CMK (cell line): ENCODE data around the gene DCP1A.
A peak's percentile ranks its signal among the peaks of the same experiment; 100 is the strongest.
"Not testable (repeated sequence)": the region's sequence is repeated elsewhere in the genome, so short reads cannot be mapped to it uniquely, and the experiment has no call there.

Experiments
- DNase-seq: peaks from one replicate; pipeline ENCODE4 v3.0.0-alpha.2; 2010; ENCODE audit warnings: low read depth

The DCP1A gene

DNA sequence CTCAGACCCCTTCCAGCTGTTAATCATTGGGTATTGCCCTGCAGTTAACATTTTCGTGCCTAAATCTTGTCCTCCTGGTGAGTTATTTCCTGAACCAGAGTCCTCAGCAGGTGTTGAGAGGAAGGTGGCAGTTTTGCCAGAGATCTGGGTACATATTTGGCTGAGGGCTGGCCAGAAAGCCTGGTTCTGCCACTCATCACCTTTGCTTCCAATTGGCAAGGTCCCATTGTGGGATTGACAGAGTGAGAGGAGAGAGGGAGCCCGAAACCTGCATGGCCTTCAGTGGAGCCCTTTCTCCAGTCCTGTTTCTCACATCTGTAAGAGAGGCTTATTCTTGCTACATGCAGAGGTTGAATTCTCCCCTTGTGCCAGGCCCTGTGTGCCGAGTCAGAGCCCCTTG lies 82.6 kb downstream of the DCP1A start:
- DNase-seq: no peak

DNA sequence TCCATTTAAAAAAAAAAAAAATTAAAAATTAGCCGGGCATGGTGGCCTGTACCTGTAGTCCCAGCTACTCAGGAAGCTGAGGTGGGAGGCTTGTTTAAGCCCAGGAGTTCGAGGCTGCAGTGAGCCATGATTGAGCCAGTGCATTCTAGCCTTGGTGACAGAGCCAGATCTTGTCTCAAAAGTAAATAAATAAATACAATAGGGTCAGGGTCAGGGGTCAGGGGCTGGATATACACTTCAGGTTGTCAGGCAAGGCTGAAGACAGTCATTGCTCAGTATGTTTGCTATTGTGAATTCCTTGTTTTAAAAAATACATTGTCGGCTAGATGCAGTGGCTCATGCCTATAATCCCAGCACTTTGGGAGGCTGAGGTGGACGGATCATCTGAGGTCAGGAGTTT lies 83.4 kb downstream of the DCP1A start:
- no peak for DNase-seq

DNA sequence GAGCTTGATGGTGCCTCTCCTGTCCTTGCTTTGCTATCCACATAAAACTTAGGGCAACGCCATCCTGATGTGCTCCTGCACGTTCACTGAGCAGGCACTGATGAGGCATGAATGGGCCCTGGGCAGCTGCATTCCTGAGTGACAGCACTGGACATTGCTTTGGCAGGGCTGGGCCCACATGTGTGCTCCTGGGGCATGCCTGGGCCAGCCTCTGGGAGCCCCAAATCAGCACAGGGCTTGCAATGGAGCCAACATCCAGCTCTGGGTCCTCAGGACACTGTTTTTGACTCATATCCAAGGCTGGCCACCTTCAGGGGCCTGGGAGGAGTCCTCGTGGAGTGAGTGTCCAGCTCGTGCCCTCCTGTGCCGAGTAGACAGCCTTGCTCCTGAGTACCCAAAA lies 85.6 kb downstream of the DCP1A start:
- DNase-seq: no peak

DNA sequence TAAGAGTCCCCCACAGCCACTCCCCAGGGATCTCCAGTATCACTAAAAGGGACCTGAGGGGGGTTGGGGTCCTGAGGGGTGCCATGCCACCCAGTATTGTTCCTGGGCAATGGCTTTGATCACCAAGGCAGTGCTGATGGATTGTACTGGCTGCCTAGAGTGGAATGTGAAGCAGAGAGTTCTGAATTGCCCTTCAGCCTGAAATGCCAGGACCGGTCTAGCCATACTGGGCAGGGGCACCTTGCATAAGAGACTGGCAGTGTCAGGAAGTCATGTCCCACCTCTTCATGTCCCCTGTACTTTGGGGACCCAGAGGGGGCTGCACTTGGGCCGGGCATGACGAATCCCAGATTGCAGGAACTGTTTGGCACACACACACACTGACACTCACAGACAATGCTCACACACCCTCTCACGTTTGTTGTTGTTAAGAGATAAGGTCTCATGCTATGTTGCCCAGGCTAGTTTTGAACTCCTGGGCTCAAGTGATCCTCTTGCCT lies 87.0 kb downstream of the DCP1A start:
- no peak for DNase-seq

DNA sequence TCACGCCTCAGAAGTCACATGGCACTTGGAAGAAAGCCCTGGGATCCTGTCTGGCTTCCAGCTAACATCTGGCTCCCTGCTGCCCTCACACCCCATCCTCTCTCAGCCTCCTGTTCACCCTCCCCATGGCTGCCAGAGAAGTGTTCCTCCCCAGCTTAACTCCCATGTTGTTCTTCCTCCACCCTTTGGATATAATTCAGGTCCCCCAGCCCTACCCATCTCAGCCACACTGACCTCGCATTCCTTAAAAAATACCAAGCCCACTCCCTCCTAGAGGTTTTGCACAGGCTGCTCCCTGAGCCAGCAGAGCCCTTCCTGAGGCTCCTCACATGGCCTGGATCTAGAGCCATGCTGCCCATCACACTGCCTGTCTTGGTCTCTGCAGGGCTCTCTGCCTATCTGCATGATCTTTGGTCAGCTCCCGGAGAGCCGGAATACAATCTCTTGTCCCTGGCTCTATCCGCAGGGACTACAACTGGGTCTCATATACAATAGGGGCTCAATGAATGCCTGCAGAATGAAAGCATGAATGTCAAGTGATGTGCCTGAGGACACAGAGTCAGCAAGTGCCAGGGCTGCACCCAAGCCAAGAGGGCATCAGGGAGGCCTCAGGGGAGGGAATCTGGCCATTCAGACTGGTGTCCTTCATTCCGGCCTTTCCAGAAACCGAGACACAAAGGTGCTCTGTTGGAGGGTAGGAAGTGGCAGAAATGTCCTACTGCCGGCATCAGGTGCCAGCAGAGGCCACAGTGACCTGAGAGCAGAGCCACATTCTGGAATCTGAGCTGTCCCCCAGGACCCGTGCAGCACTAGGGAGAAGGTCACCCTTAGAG lies 87.7 kb downstream of the DCP1A start:
- DNase-seq: no peak

DNA sequence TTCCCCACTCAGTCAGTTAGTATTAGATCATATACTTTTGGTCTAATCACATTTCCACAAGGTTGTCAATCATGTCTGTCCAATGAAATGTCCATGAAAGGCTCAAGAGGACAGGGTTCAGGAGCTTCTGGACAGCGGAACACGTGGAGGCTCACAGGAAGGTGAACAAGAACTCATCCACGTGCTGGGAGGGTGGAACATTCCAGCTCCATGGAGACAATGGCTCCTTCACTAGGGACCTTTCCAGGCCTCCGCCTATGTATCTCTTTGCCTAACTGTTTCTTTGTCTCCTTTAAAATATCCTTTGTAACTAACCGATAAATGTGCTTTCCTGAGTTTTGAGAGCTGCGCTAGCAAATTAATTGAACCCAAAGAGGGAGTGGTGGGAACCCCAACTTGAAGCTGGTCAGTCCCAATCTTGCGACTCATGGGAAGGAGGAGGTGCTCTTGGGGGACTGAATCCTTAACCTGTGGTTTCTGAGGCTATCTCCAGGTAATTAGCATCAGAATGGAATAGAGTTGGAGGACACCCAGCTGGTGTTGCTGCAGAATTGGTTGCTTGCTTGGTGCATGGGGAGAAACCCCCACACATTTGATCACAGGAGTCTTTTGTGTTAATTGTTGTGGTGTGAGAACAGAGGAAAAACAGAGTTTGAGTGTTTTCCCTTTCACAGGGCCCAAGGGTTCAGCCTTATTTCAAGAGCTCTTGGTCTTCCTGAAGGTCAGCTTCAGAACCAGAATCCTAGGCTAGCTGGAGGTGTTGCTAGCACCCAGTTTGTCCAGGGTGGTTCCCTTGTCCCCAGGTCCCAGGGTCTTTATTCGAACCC lies 88.5 kb downstream of the DCP1A start:
- no peak for DNase-seq

DNA sequence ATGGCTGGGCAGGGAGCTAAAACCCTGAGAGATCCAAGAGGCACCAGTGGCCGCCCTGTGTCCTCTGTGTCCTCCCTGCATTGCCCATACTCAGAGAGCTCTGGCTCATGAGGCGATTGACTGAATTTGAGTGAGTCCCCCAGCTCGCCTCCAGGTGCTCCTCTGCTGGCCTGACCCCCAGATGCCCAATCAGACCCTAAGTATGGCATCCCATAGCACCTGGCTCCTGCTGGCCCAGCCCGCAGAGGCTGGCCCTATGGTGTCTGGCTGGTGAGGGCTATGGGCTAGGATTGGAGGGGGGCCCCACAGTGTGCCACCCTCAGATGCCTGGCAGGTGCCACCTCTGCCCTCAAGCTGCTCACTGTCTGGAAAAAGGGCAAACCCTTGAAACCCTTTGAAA lies 89.9 kb downstream of the DCP1A start:
- DNase-seq: no peak

DNA sequence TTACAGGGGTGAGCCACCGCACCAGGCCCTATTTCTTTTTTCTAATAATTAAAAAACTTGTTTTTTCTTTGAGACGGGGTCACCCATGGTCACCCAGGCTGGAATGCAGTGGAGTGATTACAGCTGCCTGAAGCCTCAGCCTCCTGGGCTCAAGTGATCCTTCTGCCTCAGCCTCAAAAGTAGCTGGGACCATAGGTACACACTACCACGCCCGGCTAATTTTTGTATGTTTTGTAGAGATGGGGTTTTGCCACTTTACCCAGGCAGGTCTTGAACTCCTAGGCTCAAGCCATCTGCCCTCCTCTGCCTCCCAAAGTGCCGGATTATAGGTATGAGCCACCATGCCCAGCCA lies 90.7 kb downstream of the DCP1A start:
- no peak for DNase-seq

DNA sequence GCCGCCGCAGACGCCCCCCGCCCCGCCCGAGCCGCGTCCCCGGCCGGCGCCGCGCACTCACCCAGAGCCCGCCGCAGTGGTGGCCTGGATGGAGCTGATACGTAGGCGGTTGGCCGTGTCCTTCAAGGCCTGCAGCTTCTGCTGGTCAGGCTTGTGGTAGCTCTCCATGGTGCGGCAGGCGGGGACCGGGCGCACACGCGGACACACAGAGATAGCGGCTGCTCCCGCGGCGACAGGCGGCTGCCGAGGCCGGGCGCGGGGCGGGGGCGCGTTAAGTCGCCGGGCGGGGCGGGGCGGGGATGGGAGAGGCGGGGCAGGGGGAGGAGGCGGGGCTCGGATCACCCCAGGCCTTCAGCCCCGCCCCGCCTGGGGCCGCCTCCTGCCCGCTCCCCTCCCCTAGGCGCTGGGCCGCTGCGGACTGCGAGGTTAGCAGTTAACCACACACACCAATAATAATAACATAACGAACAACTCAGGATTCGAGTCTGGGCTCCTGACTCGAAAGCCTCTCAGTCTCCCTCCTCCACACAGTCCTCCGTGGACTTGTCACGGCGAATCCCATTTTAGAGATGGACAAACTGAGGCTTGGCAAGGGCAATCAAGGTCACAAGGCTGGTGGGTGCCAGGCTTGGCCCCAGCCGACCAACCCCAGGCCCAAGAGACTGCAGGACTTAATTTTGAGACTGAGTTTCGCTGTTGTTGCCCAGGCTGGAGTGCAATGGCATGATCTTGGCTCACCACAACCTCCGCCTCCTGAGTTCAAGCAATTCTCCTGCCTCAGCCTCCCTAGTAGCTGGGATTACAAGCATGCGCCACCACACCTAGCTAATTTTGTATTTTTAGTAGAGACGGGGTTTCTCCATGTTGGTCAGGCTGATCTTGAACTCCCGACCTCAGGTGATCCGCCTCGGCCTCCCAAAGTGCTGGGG lies 91.3 kb downstream of the DCP1A start, which contains the start of gene TKT:
Gene TKT (minus strand): TSS at position 248 of the 929 bp plus-strand sequence. CDS start 80 bp downstream, at position 168.
- DNase-seq: peak; percentile 85

DNA sequence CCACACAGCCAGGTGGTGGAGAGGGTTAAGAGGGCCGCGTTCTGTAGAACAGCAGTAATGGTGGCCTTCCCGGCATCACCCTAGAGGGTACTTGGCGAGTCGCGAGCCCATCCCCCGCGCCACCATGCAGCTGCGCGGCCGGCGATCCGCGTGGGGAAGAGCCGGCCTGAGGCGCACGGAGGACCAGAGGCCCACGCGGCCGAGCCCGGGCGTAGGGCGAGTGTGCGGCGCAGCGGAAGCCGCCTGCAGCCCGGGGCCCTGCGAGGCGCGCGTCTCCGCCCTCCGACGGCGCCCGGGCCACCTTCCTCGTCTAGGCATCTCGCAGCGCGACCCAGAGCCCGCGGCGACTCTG lies 91.9 kb downstream of the DCP1A start:
- peak; percentile 39 for DNase-seq

DNA sequence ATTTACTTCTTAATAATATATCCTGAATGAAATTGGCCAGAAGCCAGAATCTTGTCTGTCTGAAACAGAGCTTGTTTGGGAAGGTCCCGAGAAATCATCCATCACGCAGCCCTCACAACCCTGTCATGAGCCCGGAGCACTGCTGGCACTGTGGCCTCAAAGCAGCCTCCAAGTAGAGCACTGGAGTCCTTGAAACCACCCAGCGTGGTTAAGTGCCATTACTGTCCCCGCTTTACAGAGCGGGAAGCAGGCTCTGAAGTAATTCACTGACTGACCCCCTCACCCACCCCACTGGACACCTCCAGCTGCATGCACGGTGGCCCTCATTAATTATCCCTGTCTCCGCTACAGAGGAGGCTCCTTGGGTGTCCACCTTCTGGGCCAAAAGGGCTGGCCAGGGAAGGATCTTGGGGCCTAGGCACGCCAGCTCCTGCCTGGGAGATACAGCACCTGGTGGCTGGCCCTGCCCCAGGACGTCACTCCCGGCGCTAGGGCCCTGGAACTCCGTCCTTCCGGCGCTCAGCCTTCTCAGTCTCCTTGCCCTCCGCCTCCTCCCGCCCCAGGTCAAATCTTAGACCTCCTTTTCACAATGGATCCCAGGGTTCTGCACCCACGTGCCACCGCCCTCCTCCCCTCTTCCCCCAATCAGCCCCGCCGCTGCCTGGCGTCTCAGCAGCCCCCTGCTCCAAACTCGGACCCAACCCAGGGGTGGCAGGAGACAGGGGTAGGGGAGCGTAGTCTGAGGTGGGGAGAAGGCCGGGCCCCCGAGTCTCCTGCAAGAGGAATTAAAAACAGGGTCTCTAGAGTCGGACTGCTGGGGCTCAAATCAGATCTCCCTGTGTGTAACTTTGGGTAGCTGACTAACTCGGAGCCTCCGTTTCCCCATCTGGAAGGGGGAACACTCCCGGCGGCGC lies 92.6 kb downstream of the DCP1A start:
- no peak for DNase-seq

DNA sequence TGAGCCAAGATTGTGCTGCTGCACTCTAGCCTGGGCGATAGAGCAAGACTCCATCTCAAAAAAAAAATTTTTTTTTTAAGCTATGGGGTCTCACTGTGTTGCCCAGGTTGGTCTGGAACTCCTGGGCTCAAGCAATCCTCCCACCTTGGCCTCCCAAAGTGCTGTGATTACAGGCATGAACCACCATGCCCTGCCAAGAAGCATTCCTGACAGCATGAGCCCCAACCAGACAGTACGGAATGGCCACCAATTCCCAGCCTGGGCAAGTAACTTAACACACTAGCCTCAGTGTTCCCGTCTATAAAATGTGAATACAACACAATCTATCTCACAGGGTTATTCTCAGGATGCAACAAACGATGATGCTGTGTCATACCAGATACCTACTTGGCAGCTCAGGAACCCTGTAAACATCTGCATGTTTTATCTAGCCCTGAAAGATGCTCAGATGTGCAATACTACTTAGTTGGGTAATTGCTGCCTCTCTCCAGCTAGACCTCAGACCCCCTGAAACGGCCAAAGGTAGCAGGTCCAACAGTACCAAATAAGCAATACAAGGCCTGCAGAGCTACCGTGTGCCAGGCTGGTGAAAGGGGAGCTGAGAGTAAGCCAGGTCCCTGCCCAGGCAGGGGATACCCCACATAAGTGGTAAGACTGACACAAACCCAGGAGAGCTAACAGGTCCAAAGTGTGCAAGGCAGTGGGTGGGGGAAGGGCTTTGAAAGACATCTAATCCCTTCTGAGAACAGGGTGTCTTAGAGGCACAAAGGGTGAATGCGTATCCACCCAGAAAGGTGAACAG lies 93.4 kb downstream of the DCP1A start:
- no peak for DNase-seq

DNA sequence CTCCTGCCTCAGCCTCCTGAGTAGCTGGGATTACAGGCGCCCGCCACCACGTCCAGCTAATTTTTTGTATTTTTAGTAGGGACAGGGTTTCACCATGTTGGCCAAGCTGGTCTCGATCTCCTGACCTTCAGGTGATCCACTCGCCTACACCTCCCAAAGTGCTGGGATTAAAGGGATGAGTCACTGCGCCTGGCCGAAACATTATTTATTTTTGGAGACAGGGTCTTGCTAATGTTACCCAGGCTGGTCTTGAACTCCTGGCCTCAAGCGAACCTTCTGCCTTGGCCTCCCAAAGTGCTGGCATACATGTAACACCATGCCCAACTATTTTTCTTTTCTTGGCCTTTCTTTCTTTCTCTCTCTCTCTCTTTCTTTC lies 94.4 kb downstream of the DCP1A start:
- DNase-seq: not testable (repeated sequence)

DNA sequence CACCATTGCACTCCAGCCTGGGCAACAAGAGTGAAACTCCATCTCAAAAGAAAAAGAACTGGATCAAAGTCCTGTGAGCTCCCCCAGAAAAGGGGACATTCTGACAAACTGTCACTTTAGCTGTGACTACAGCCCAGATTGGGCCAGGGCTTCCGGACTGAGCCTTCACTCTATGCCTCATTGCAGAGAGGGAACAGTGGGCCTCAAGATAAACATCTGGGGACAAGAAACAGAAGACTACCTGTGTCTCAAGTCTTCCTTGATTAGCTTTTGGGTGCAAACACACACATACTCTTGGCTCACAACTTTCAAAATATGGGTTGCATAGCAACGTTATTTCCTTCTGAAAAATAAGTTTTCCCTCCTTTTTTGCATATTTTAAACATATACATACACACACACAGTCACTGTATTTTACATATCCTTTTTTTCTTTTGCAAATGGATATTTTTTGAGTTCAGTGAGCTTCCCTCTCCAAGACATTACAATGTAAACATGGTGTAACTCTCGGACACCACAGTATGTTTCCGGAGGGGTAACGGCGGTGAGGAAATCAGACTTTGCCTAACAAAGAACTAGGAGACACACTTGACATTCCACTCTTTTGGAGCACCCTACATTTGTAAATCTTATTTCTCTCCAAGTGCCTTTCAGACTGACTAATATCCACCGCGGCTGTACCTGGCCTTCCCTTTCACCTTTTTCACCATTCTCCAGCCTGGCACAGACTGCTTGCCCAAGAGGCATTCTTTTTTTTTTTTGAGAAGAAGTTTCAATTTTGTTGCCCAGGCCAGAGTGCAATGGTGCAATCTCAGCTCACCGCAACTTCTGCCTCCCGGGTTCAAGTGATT lies 95.0 kb downstream of the DCP1A start:
- no peak for DNase-seq

DNA sequence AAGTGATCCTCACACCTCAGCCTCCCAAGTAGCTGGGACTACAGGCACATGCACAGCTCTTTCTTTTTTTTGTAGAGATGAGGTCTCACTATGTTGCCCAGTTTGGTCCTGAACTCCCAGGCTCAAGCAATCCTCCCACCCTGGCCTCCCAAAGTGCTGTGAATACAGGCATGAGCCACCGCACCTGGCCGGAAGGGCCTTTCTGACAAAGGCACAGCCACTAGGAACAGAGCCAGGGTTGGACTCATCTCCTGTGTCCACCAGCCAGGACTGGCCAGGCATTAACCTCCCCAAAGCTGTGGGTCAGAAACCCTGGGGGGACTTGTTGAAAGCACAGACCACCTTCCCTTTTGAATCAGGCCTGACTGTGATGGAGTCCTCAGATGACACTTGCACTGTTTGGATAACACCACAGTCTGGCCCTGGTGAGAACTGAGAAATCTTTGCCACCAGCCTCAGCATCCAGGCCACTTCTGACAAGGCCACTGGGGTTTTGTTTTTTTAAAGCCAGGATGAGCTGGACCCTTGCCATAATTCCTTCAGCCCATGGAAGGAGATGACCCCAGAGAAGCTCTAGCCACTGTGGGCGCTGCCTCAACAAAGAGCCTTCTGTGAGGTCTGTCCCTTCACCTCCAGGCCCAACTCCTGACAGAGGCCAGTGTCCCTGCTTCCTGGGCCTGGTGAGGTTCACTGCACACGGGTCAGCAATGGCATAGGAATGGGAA lies 96.3 kb downstream of the DCP1A start:
- no peak for DNase-seq

DNA sequence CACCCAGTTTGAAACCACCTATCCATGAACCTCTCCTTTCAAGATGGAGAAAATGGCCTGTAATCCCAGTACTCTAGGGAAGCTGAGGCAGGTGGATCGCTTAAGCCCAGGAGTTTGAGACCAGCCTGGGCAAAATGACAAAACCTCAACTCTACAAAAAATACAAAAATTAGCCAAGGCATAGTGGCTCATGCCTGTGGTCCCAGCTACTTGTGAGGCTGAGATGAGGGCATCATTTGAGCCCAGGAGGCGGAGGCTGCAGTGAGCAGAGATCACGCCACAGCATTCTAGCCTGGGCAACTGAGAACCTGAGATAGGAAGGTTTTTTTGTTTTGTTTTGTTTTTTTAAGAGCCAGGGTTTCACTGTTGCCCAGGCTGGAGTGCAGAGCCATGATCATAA lies 96.9 kb downstream of the DCP1A start:
- DNase-seq: no peak

DNA sequence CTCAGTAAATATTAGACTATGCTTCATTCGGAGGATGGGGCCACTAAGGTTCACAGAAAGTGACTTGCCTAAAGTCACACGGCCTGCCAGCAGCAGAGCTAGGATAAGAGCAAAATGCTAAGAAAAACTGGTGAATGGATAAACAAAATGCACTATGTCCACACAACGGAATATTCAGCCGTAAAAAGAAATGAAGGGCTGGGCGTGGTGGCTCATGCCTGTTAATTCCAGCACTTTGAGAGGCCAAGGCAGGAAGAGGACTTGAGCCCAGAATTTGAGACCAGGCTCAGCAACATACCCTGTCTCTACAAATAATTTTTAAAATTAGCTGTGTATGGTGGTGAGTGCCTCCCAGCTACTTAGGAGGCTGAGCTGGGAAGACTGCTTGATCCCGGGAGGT lies 99.2 kb downstream of the DCP1A start:
- DNase-seq: no peak

DNA sequence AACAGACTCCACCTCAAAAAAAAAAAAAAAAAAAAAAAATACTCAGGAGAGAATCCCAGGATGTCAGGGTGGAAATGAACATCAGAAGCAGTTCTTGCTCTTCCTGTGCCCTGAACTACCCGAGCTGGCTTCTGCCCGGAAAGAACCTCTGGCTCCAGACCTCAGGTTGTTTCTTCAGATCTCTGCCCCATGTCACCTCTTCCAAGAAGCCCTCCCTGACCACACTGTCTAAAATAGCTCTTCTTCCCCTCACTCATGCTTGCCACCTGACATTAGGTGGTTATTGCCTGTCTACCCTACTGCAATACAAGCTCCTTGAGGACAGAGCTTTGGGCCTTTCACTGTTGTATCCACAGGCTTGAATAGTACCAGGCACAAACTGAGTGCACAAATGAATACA lies 99.7 kb downstream of the DCP1A start:
- no peak for DNase-seq

DNA sequence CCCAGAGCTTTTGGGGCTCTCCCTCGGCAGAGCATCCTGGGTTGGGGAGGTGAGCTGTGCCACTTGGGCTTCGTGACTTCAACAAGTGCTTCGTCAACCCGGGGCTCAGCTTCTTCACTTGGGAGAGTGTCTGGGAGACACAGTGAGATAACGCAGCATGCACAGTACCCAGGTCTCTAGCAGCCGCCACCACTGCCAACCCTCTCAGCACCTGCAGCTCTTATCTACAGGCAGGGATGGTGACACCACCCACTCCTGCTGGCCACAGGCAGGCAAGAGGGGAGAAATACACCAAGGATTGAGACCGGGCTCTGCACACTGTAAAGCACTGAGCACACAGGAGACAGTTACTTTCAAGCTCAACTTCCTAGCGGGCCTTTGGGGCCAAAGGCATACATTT lies 103.1 kb downstream of the DCP1A start:
- no peak for DNase-seq
